Neural crest cell (in vitro differentiated cells): ENCODE results near the gene KLHL11. TPM values are rescaled to one million over a fixed set of nuclear protein-coding genes. Genes with fewer than 3 reads are reported as not detected.
"Not testable (repeated sequence)": the region's sequence is repeated elsewhere in the genome, so short reads cannot be mapped to it uniquely, and the experiment has no call there.

Source experiments
- DNase-seq: peaks from one replicate; pipeline ENCODE4 v3.0.0; 2021; ENCODE audit warnings: low read depth, mixed read lengths, low spot score
- H3K27ac Mint-ChIP-seq: one replicate; pipeline ENCODE4 v1.8.0; 2021; ENCODE audit warnings: mild to moderate bottlenecking, mixed read lengths; ENCODE audit not compliant: unreplicated experiment
- H3K27me3 Mint-ChIP-seq: 2 replicates; pipeline ENCODE4 v1.8.0; 2021; ENCODE audit warnings: low read depth, mild to moderate bottlenecking, mixed read lengths
- H3K36me3 Mint-ChIP-seq: 2 replicates; pipeline ENCODE4 v1.8.0; 2021; ENCODE audit warnings: low read depth, mild to moderate bottlenecking, mixed read lengths
- H3K4me1 Mint-ChIP-seq: 2 replicates; pipeline ENCODE4 v1.8.0; 2021; ENCODE audit warnings: mixed read lengths
- H3K4me3 Mint-ChIP-seq: one replicate; pipeline ENCODE4 v1.8.0; 2021; ENCODE audit warnings: mild to moderate bottlenecking, mixed read lengths
- H3K9me3 Mint-ChIP-seq: 2 replicates; pipeline ENCODE4 v1.8.0; 2021; ENCODE audit warnings: mixed read lengths
- total RNA-seq: library from RNA; stranded (reverse); gene quantifications from 2 replicates; pipeline ENCODE4 v1.2.1, GENCODE V29; 2021
- TF ChIP-seq, protein P1 (sequence below): fragments of 200-600 bp; sonication (generic); conservative IDR thresholded peaks from 2 replicates; pipeline ENCODE4 v1.5.0; 2021; ENCODE audit warnings: antibody characterized with exemption, mild to moderate bottlenecking

KLHL11 gene
- total RNA-seq, 1 donor from 2014 or later, result 20.4 TPM

DNA sequence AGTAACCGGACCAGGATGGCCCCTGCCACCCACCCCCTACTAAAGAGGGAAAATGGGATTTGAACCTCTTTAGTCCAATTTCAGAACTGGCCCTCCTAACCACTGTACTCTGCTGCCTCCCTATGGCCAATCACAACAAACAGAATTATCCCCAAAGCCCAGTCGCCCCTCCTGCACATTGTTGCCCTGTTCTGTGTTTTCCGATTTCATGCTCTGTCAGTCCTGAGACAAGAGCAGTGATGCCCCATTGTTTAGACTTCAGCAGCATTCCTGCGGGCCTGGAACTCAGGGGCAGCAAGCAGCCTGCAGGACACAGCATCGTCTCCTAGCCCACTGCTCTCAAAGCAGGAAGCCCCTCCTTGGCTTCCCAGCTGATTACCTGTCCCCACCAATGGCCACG lies 20.5 kb upstream of the KLHL11 start:
- Mint-ChIP-seq H3K9me3 (no peaks in the 10 kb centered on the region), H3K27ac (no peak overlapping the region), H3K27me3 (no peaks in the 10 kb centered on the region), H3K4me1 (peaks cover 10% of the 10 kb centered on the region), H3K36me3 (peaks cover 17% of the 10 kb centered on the region), H3K4me3 (peak overlapping the region; percentile 1)
- TF ChIP-seq, protein P1, sequence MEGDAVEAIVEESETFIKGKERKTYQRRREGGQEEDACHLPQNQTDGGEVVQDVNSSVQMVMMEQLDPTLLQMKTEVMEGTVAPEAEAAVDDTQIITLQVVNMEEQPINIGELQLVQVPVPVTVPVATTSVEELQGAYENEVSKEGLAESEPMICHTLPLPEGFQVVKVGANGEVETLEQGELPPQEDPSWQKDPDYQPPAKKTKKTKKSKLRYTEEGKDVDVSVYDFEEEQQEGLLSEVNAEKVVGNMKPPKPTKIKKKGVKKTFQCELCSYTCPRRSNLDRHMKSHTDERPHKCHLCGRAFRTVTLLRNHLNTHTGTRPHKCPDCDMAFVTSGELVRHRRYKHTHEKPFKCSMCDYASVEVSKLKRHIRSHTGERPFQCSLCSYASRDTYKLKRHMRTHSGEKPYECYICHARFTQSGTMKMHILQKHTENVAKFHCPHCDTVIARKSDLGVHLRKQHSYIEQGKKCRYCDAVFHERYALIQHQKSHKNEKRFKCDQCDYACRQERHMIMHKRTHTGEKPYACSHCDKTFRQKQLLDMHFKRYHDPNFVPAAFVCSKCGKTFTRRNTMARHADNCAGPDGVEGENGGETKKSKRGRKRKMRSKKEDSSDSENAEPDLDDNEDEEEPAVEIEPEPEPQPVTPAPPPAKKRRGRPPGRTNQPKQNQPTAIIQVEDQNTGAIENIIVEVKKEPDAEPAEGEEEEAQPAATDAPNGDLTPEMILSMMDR, result peak; percentile 53
- peak; percentile 36 for DNase-seq

DNA sequence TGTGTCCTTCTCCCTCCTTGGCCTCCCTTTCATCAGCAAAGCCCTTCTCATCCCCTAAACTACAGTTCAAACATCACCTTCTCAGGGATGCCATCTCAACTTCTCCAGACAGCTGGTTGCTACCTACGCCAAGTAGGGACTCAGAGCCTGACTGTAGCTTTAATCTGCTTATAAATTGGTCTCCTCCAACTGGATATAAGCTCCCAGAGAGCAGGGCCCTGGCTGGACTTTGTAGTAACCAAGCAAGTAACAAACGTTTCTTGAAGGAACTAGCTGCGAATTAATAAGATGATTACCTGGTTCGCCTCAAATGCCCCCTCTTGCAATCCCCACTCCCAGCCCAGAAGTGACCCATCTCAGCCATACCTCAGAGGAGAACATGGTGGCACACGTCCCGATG lies 17.5 kb upstream of the KLHL11 start:
- H3K4me1 Mint-ChIP-seq, result peaks cover 10% of the 10 kb centered on the region
- no peak overlapping the region for H3K4me3 Mint-ChIP-seq
- no peaks in the 10 kb centered on the region for H3K27me3 Mint-ChIP-seq
- DNase-seq, result no peak
- peaks cover 31% of the 10 kb centered on the region for H3K36me3 Mint-ChIP-seq
- H3K27ac Mint-ChIP-seq, result peak overlapping the region; percentile 23
- TF ChIP-seq, protein P1, result no peak
- H3K9me3 Mint-ChIP-seq, result no peaks in the 10 kb centered on the region

DNA sequence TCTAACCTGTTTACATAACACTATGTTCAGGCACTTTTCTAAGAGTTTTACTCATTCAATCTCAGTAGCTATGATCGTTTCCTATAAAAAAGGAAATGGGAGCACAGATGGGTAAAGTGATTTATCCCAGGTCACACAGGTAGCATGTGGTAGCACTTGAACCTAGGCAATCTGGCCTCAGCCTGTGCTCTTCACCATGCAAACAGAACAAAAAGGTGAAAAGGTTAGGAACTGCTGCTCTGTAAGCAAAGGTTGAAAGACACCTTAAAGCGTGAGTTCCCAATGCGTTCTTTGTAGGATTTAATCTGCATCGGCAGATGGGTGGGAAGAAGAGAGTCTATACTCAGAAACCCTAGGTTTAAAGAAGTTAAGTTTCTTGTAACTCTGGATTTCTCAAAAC lies 14.9 kb upstream of the KLHL11 start:
- Mint-ChIP-seq H3K4me3 (no peak overlapping the region), H3K27ac (no peak overlapping the region), H3K27me3 (no peaks in the 10 kb centered on the region), H3K4me1 (no peaks in the 10 kb centered on the region), H3K9me3 (no peaks in the 10 kb centered on the region), H3K36me3 (peaks cover 41% of the 10 kb centered on the region)
- DNase-seq, result no peak
- TF ChIP-seq, protein P1, result no peak

DNA sequence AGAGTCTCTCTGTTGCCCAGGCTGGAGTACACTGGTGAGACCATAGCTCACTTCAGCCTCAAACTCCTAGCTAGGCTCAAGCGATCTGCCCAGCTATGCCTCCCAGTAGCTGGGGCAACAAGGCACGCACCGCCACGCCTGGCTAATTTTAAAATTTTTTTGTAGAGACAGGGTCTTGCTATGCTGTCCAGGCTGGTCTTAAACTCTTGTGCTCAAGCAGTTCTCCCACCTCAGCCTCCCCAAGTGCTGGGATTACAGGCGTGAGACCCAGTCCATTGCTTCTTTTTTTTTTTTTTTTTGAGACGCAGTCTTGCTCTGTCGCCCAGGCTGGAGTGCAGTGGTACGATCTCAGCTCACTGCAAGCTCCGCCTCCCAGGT lies 9.1 kb upstream of the KLHL11 start:
- not testable (repeated sequence) for H3K27me3 Mint-ChIP-seq, H3K4me1 Mint-ChIP-seq, DNase-seq, H3K4me3 Mint-ChIP-seq, H3K9me3 Mint-ChIP-seq, H3K27ac Mint-ChIP-seq
- peaks cover 50% of the 10 kb centered on the region for H3K36me3 Mint-ChIP-seq

DNA sequence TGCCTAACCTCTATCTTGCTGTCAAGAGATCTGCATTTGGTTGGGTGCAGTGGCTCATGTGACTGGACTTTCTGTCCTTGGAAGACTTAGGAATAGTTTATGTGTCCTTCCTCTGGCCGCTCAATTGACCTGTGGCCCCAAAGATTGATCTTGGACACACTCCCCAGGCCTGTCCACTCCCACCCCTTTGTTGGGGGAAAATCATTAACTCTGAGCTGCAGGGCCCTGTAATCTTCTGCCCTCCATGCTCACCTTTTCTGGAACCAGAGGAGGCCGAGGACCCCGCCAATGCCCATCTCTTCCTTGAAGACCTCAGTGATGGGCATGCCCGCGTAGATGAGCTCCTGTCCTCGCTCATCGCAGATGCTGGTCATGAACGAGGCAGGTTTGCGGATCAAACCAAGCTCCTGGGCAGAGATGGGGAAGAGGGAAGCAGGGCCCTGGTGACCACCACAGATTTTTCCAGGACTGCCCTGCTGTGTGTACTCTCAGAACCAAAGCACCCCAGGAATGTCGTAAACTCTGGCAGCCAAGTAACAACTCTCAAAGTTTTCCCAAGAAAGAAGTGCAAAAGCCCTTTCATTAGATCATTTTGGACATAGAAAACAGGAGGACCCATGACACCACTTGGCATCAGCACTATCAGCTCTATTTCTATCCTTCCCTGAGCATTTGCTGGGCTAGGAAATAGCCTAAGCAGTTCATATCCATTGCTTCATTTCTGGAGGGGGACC lies 8.5 kb upstream of the KLHL11 start:
- peaks cover 54% of the 10 kb centered on the region for H3K36me3 Mint-ChIP-seq
- H3K9me3 Mint-ChIP-seq, result no peaks in the 10 kb centered on the region
- H3K27me3 Mint-ChIP-seq, result no peaks in the 10 kb centered on the region
- no peak for DNase-seq
- H3K27ac Mint-ChIP-seq, result no peak overlapping the region
- H3K4me3 Mint-ChIP-seq, result no peak overlapping the region
- peaks cover 6% of the 10 kb centered on the region for H3K4me1 Mint-ChIP-seq
- TF ChIP-seq, protein P1, result no peak

DNA sequence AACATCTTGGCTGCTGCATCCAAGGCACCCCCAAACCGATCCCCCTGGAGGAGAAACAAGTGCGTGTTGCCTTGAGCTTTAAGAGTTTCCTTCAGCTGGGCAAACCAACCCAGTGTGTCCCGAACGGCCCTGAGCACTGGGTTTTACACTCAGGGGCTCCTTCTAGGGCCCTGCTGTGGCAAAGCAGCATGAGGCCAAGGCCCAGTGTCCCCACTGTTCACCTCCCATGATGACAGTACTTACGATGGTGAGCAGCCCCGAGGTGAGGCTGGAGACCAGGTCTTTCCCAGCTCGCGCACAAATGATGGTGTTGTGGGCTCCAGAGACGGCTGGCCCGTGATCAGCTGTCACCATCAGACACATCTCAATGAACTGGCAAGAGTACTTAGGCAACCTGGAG lies 6.6 kb upstream of the KLHL11 start:
- Mint-ChIP-seq H3K27me3 (no peaks in the 10 kb centered on the region), H3K4me1 (peaks cover 11% of the 10 kb centered on the region), H3K4me3 (no peak overlapping the region), H3K9me3 (no peaks in the 10 kb centered on the region), H3K27ac (no peak overlapping the region), H3K36me3 (peaks cover 50% of the 10 kb centered on the region)
- no peak for DNase-seq
- TF ChIP-seq, protein P1, result no peak
